Neutrophil (primary cell): ENCODE data around the gene DLEC1.

ENCODE experiments used
- H3K27ac ChIP-seq: fragments of 200-600 bp; sonication (generic); 2 replicates; pipeline ENCODE4 v1.5.1; 2016; ENCODE audit warnings: mild to moderate bottlenecking, moderate library complexity
- H3K27me3 ChIP-seq: fragments of 200-600 bp; sonication (generic); 2 replicates; pipeline ENCODE4 v1.6.0; 2016; ENCODE audit warnings: mild to moderate bottlenecking
- H3K36me3 ChIP-seq: fragments of 200-600 bp; sonication (generic); 2 replicates; pipeline ENCODE4 v1.5.1; 2017
- H3K4me1 ChIP-seq, 2 experiments: fragments of 200-600 bp in 1 of 2; sonication (generic) in 1 of 2; 1 replicate in 1 of 2; 2 replicates in 1 of 2; pipeline versions ENCODE4 v1.5.1 to v1.6.1; 2013 to 2016; ENCODE audit warnings: low read depth in 1 of 2, low read length in 1 of 2, mild to moderate bottlenecking in 1 of 2, moderate library complexity in 1 of 2; ENCODE audit not compliant: control insufficient read depth in 1 of 2, insufficient read depth in 1 of 2
- H3K4me3 ChIP-seq, 2 experiments: fragments of 200-600 bp in 1 of 2; sonication (generic) in 1 of 2; 1 replicate in 1 of 2; 2 replicates in 1 of 2; pipeline ENCODE4 v1.5.1; 2013 to 2016; ENCODE audit warnings: low read depth in 1 of 2, low read length in 1 of 2, mild to moderate bottlenecking in 1 of 2, moderate library complexity in 1 of 2
- H3K9me3 ChIP-seq: fragments of 200-600 bp; sonication (generic); 2 replicates; pipeline ENCODE4 v1.5.1; 2016
- CTCF ChIP-seq: fragments of 200-600 bp; sonication (generic); IDR thresholded peaks from 2 replicates; pipeline ENCODE4 v1.5.1; 2016; ENCODE audit warnings: antibody characterized with exemption

DLEC1 gene

GRCh38 chr3:38142959-38143358 is 104.0 kb downstream of the DLEC1 start:
- peaks cover 30% of the 10 kb centered on the region for H3K36me3 ChIP-seq
- TF ChIP-seq CTCF, result no peak
- H3K27ac ChIP-seq, result peak overlapping the region; percentile 32
- no peak overlapping the region for H3K4me3 ChIP-seq
- peaks cover 45 to 77% of the 10 kb centered on the region in 2 experiments for H3K4me1 ChIP-seq
- no peaks in the 10 kb centered on the region for H3K27me3 ChIP-seq
- no peaks in the 10 kb centered on the region for H3K9me3 ChIP-seq

- Histone ChIP-seq H3K36me3 (peaks cover 30% of the 10 kb centered on the region), H3K4me1 (peaks cover 50 to 80% of the 10 kb centered on the region in 2 experiments), H3K27ac (peak overlapping the region; percentile 28), H3K4me3 (no peak overlapping the region), H3K27me3 (no peaks in the 10 kb centered on the region), H3K9me3 (no peaks in the 10 kb centered on the region)
- TF ChIP-seq CTCF, result no peak
These were observed 104.5 kb downstream of the DLEC1 start for GRCh38 chr3:38143511-38143910.

- H3K27me3 ChIP-seq, result no peaks in the 10 kb centered on the region
- no peaks in the 10 kb centered on the region for H3K9me3 ChIP-seq
- TF ChIP-seq CTCF, result no peak
- no peak overlapping the region for H3K4me3 ChIP-seq
- peak overlapping the region; percentile 97 for H3K27ac ChIP-seq
- H3K36me3 ChIP-seq, result peaks cover 16% of the 10 kb centered on the region
- peaks cover 60 to 83% of the 10 kb centered on the region in 2 experiments for H3K4me1 ChIP-seq
These were observed 107.5 kb downstream of the DLEC1 start for GRCh38 chr3:38146504-38146903.

GRCh38 chr3:38147421-38147820 is 108.4 kb downstream of the DLEC1 start:
- Histone ChIP-seq H3K4me1 (peaks cover 64 to 83% of the 10 kb centered on the region in 2 experiments), H3K9me3 (no peaks in the 10 kb centered on the region), H3K36me3 (peaks cover 6% of the 10 kb centered on the region), H3K4me3 (peak overlapping the region in 1 of 2 experiments; percentile 28), H3K27ac (peak overlapping the region; percentile 97), H3K27me3 (no peaks in the 10 kb centered on the region)
- peak; percentile 16 for TF ChIP-seq CTCF

GRCh38 chr3:38148311-38148882 is 109.4 kb downstream of the DLEC1 start:
- Histone ChIP-seq H3K36me3 (no peaks in the 10 kb centered on the region), H3K27ac (peak overlapping the region; percentile 97), H3K4me1 (peaks cover 74 to 87% of the 10 kb centered on the region in 2 experiments), H3K27me3 (no peaks in the 10 kb centered on the region), H3K9me3 (no peaks in the 10 kb centered on the region), H3K4me3 (peak overlapping the region in 1 of 2 experiments; percentile 28)
- TF ChIP-seq CTCF, result no peak
